ENCODE results near the gene TBX21.

The TBX21 gene, protein sequence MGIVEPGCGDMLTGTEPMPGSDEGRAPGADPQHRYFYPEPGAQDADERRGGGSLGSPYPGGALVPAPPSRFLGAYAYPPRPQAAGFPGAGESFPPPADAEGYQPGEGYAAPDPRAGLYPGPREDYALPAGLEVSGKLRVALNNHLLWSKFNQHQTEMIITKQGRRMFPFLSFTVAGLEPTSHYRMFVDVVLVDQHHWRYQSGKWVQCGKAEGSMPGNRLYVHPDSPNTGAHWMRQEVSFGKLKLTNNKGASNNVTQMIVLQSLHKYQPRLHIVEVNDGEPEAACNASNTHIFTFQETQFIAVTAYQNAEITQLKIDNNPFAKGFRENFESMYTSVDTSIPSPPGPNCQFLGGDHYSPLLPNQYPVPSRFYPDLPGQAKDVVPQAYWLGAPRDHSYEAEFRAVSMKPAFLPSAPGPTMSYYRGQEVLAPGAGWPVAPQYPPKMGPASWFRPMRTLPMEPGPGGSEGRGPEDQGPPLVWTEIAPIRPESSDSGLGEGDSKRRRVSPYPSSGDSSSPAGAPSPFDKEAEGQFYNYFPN

DNA sequence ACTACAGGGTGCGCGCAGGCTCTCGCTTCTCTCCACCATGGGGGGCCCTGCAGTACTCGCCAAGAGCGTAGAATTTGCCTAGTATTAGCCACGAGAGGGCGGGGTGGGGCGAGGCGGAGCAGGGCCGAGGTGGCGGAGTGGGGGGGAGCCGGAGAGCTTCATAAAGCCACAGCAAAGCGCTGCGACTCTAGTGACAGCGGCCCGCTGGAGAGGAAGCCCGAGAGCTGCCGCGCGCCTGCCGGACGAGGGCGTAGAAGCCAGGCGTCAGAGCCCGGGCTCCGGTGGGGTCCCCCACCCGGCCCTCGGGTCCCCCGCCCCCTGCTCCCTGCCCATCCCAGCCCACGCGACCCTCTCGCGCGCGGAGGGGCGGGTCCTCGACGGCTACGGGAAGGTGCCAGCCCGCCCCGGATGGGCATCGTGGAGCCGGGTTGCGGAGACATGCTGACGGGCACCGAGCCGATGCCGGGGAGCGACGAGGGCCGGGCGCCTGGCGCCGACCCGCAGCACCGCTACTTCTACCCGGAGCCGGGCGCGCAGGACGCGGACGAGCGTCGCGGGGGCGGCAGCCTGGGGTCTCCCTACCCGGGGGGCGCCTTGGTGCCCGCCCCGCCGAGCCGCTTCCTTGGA is at the start of gene TBX21:
Gene TBX21, plus strand, starts transcription at position 190 of the 627 bp plus-strand sequence. Its CDS starts 219 bp downstream, at position 409.
- peak; percentile 95 for DNase-seq

DNA sequence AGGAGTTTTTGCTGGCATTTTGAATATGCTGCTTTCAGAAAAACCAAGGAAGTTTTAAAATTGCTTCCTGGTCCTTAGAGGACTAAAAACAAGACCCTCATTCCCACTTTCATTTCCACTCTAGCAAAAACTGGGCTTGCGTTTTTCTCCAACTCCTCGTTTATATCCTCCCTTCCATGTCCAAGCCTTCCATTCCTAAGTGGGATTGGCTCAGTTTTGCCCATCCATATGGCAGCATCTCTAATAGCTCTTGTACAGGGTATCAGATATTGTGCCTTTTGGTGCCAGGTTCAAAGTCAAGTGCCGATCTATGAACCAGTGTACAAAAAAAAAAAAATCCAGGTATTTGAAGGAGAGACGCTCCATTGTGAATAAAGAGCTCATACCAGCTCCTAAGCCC is 49.0 kb upstream of the TBX21 start:
- DNase-seq: no peak

- DNase-seq: no peak
Measured at GRCh38 chr17:47684535-47685193, 48.4 kb upstream of the TBX21 start.

DNA sequence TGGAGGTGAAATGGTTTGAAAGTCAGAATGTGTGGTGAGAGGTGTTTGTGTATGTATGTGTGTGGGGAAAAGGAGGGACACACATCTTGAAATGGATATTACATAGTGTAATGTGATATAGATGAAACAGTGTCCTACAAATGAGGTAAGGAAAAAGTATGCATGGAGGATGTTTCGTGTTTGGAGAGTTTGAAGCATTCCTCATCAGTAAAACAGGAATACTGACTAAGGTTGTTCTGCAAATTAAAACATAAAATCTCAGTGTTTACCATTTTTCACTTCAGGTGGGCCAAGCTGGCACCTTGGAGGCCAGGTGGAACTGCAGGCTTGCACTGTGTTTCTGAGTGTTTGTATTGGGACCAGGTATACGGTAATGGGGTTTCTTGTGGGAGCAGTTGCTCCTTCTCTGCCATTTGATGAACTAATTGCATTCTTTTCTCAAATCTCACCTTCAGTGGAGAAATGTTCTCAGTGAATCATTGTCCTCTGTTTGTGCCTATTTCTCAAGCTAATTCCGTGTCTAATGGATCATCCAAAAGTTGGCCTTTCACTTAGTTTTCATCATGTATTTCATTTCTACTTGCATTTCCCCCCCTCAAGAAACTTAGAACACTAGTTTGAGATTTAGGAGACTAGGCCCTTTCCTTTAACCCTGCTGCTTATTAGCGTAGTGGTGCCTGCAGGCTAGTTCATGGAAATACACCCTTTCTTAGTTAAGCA is 47.3 kb upstream of the TBX21 start:
- DNase-seq: no peak

DNA sequence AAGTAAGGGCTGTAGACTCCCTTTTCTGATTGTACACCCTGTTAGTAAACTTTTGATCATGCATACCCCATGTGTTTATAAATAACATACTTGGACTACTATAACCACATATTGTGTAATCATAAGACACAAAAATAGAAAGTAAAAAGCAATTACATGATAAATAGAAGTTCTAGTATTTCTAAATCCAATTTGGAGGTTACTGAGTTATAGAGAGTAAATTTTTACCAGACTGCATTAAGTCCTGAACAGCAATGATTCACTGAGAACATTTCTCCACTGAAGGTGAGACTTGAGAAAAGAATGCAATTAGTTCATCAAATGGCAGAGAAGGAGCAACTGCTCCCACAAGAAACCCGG is 46.8 kb upstream of the TBX21 start:
- no peak for DNase-seq

DNA sequence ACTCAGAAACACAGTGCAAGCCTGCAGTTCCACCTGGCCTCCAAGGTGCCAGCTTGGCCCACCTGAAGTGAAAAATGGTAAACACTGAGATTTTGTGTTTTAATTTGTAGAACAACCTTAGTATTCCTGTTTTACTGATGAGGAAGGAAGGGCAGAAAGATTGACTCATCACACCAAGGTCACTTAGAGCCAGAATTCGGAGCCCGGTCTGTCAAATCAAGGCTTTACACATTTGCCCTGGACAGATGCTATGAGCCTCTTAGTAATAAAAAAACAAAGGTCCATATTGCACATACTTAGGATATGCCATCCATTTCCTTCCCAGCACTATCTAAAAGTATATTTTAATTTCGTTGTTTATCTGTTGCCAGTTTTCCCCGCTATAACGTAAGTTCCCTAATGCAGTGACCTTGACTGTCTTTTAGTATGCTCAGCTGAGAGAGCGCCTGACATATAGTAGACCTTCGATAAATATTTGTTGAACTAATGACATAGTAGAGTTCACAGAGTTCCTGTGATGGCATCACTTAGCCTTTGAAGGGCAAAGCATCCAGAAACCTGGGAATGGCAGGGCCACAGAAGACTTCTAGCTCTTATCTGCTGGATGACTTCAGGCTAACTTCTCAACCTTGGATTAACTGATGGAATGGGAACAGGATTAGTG is 46.2 kb upstream of the TBX21 start:
- no peak for DNase-seq

GRCh38 chr17:47687328-47687690 is 45.7 kb upstream of the TBX21 start:
- no peak for DNase-seq

- DNase-seq: no peak
Measured at GRCh38 chr17:47687748-47688147, 45.3 kb upstream of the TBX21 start.

DNA sequence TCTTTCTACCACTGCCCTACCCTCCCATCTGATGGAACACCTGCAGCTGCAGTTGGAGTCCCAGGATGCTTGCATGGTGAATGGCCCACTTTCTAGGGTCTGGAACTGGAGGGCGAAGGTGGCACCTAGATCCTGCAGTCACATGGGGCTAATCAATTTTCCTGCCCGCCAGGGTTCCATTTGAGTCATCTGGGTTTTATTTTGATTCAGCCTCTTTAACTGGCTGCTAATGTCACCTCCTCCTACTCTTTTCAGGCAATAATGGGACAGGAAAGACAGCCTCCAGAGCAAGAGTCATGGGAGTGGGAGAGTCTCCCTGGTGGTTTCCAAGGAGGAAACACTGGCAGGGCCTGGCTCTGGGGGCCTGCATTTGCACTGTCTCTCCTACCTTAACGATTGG is 42.9 kb upstream of the TBX21 start:
- no peak for DNase-seq

DNA sequence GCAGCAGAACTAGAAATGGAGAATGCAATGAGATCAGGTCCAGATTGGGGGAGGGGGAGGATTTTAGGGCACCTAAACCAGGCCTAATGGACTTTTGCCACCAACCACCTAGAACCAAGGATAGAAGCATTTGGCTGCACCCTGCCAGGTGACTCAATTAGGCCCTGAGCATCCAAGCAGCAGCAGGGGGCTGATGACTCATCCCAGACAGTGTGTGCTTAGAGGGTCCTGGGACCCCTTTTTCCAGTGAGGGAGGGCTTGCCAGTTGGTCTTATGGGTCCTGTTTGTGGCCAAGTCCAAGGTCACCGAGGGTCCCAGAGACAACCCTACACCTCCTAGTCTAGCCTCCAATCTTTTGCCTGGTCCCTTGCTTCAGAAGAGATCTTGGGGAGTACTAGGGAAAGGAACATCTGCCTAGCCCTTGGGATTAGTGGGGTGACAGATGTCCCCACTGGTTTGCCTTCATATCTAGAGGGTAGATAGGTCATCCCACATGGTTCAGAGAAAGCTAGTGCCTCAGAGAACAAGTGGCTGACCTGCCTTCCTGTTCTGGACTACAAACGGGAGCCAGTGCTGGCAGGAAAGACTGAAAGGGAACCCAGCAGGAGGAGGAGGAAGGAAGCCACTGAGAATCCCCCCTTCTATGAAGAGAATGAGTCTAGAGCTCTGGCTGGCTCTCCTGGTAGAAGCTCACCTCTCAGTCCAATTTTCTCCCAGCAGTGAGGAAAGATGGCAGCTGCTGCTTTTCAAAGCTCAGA is 40.7 kb upstream of the TBX21 start:
- DNase-seq: no peak

DNA sequence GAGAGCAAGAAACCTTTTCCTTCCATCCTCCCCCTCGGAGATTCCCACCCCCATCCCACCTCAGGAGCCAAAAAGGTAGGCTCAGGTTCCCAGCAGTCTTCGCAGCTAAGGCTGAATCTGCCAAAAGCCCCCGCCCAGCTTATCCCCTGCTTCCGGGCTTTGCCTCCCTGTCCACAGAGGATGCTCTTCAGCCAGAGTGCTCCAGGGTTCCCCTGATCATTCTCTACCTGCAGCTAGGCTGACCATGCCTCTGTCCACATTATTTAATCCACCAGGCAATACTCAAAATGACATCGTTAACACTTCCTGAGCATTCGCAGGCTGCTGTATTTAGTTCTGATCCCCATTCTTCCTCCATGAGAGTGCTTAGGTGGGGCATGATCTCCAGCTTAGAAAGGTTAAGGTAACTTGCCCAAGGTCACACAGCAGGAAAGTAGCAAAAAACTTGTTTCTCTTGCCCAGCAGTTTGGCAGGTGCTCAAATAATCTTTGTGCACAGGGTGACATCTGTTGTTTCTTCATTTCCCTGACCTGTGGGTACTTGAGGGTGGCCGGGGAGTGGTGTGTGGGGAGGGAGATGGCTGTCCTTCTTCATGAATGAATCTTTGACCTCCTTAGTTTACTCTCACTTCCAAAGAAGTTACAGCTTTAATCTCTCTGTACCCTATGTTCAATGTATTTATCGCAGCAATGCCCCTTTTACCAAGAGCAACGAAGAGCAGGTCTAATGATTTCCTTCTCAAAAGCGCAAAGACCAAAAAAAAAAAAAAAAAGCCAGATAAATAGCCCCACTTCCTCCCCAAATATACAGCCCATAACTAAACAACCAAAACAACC is 39.9 kb upstream of the TBX21 start:
- peak; percentile 47 for DNase-seq

GRCh38 chr17:47693731-47694580 is 39.1 kb upstream of the TBX21 start, which contains the start of gene TBKBP1:
Gene TBKBP1, plus strand, starts transcription at chr17:47694161. Its CDS starts 1,952 bp downstream, at chr17:47696113.
- peak; percentile 72 for DNase-seq

- DNase-seq: peak; percentile 66
Measured at GRCh38 chr17:47694581-47695428, 38.2 kb upstream of the TBX21 start.

DNA sequence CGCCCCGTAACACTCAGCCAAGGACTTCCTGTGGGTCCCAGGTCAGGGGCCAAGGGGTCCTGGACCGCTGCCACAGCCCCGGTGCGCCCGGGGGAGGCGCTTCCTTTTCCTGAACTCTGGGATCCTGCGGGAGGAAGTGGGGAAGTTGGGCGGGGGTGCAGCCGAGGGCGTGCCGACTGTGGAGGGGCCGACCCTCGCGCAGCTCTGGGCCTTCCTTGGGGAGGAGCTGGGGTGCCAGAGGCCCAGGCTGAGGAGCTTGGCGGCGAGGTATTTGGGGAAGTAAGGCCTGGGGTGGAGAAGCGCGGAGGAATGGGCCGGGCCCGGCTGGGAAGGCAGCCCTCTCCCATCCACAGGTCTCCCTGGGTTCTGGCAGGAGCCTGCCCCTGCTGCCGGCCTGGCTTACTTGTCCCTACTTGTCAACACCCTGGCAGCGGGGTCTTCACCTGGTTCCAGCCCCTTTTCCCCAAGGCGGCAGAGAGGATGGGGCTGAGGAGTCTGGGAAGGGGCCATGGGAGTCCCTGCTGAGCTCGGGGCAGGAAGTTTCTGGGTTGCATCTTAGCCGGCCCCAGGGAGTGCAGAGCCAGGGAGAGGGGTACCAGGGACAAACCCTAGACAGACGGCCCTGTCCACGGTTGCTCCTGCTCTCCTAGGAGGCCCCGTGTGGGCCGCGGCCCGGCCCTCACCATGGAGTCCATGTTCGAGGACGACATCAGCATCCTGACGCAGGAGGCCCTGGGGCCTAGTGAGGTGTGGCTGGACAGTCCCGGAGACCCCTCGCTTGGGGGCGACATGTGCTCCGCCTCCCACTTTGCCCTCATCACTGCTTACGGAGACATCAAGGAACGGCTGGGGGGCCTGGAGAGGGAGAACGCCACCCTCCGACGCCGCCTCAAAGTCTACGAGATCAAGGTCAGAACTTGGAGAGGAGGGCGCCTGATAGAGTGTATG is 37.3 kb upstream of the TBX21 start:
- peak; percentile 68 for DNase-seq

DNA sequence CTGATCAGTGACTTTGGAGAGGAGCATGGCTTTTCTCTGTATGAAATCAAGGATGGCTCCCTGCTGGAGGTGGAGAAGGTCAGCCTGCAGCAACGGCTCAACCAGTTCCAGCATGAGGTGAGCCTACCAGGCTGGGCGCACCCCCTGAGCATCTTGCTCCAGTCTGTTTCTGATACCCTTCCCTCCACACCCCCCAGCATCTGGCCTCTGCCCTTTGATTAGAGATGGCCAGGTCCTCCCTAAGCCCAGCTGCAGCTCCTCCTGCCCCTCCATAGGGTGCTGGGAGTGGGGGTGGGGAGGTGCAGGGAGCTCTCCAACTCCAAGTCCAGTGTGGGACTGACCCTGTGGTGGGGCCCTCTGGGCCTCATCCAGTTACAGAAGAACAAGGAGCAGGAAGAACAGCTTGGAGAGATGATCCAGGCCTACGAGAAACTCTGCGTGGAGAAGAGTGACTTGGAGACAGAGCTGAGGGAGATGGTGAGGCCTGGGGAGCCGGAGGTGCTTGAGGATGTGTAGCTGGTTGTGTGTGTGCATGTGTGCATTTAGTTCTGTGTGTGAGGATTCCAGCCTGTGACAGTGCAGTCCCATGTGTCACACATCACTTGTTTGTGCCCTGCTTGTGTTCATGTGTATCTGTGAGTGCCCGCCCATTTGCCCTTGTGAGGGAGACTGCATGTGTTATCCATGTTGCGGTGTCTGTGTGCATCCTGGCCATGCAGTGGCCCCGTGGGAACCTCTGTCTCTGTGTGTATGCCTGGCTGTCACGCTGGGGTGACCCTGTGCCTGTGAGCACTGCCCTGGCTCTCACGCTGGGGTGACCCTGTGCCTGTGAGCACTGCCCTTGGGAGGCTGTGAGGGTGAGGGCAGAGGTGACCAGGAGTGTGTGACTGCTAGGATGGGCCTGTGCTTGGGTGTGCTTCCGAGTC is 36.1 kb upstream of the TBX21 start:
- DNase-seq: no peak

Measured in hematopoietic multipotent progenitor cell treated with erythropoietin and hydrocortisone succinate and interleukin-3 and kit ligand, for 4 days (in vitro differentiated cells).